ENCODE data around the gene ZDHHC20.

ZDHHC20 gene

GRCh38 chr13:21360463-21360862 is 98.6 kb downstream of the ZDHHC20 start:
- DNase-seq = no peak

DNA sequence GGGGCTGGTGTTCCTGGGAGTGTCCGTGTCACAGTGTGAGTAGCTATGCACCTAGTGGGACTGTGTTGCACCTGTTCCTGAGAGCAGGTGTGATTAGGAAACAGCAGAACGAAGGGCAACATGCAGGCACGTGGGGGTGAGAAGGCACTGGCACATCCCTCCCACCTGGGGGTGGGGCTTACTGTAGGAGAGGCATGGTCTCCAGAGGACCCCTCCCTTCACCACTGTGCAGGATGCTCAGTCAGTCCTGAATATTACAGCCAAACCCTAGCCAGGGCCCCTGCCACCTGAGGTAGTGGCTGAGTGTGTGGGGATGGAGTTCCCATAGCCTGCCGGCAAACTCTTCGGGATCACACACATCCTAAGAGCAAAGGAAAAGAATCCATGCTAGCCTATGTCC is 99.2 kb downstream of the ZDHHC20 start:
- DNase-seq = no peak

- no peak for DNase-seq
Observed at GRCh38 chr13:21355304-21355703, 103.8 kb downstream of the ZDHHC20 start.

GRCh38 chr13:21354721-21355120 is 104.4 kb downstream of the ZDHHC20 start:
- no peak for DNase-seq

- no peak for DNase-seq
Observed at GRCh38 chr13:21348488-21349120, 110.5 kb downstream of the ZDHHC20 start.

- no peak for DNase-seq
Observed at GRCh38 chr13:21347753-21348318, 111.3 kb downstream of the ZDHHC20 start.

GRCh38 chr13:21344662-21345176 is 114.4 kb downstream of the ZDHHC20 start:
- no peak for DNase-seq

GRCh38 chr13:21343659-21344058 is 115.4 kb downstream of the ZDHHC20 start:
- no peak for DNase-seq

DNA sequence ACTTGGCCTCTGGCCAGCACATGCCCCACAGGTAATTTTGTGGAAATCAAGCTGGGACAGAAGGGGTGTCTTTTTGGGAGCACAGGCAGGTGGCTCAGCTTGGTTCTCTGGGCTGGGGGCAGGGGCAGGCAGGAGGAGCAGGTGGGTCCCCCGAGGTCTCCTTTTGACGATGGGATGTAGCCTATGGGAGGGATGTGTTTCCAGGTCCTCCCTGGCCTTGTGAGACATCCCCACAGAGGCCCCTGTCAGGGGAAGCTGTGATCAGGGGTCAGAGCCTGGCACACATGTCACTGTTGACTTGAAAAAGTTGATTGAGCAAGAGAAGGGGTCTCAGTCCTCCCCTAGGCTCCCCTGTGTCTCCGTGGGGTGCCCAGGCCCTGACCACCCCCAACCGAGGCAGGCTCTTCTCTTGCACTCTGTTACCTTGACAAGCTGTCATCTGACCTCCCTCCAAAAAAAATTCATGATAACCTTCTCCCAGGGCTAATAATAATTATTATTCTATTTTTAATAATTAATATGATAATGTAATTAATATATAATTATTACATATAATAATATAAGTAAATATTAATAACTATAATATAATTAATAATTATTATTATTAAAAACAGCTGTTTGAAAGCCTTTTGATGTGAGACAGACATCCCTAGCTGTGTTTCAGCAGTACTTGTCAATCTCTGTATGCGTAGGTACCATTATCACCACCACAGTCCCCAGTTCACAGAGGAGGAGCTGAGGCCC is 116.2 kb downstream of the ZDHHC20 start:
- no peak for DNase-seq

- DNase-seq = no peak
Observed at GRCh38 chr13:21341637-21342422, 117.3 kb downstream of the ZDHHC20 start.

GRCh38 chr13:21338639-21339278 is 120.3 kb downstream of the ZDHHC20 start:
- no peak for DNase-seq

DNA sequence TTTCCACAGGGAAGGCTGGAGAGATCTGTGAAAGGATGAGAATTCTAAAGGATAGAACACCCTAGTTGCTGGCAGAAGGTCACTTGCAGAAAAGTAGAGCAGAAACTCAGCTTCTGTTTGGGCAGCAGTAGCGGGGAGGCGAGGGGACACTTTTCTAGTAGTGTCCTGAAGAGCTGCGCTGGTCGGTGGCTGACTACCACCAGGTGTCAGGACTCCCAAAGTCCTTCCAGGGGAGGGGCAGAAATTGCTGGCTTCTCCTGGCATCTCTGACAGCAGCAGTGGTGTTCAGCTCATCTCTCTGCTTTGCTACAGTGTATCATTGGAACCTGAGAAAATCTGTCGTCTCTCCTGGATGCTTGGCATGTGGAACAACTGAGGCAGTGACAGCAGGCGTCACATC is 120.9 kb downstream of the ZDHHC20 start:
- no peak for DNase-seq

DNA sequence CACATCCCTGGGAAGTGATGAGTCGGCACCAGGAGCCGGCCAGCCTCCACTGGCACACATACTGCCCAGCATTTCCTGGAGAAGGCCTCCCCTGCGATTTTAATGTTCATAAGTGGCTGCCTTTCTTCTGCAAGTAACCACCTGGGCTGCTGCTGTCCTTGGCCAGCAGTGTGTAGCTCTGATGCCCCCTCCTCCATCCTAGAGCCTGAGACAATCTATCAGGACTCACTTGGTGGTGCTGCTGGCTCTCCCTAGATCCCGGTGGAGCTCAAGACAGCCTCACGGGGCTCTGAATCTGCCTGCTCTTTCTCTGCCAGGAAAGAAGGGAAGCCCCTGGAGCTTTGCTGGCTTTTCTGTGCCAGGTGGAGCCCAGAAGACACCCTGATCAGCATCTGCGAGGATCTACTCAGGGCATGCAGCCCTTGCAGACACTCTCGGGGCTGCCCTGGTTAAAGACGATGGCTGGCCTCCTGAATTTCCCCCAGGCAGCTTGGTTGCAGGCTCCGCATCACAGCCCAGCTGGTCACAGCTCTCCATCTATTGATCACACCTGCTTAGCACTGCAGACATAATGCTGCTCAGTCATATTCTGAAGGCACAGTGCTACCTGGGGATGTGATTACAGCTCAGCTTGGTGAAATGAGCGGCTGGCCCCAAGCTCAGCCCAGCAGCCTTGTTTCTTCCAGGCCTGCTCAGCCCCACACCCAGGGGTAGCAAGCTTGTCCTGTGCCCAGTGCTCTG is 122.3 kb downstream of the ZDHHC20 start:
- DNase-seq = no peak

DNA sequence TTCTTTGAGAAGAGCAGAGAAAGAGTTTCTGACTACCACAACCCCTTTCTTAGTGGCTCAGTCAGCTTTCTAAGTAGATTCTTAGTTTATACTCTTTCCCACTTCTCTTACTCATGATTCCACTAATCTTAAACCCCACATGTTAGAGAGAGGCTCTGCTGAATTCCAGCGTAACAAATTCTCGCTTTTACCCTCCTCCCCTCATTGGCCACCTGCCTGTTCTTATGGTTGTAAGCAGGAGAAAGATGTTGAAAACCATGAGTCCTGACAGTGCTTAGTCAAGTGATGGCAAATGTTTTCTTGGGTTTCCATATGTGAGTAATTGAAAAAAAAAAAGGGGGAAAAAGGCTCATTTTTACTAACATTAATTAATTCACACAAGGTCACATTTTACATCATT is 125.9 kb downstream of the ZDHHC20 start:
- DNase-seq = no peak

DNA sequence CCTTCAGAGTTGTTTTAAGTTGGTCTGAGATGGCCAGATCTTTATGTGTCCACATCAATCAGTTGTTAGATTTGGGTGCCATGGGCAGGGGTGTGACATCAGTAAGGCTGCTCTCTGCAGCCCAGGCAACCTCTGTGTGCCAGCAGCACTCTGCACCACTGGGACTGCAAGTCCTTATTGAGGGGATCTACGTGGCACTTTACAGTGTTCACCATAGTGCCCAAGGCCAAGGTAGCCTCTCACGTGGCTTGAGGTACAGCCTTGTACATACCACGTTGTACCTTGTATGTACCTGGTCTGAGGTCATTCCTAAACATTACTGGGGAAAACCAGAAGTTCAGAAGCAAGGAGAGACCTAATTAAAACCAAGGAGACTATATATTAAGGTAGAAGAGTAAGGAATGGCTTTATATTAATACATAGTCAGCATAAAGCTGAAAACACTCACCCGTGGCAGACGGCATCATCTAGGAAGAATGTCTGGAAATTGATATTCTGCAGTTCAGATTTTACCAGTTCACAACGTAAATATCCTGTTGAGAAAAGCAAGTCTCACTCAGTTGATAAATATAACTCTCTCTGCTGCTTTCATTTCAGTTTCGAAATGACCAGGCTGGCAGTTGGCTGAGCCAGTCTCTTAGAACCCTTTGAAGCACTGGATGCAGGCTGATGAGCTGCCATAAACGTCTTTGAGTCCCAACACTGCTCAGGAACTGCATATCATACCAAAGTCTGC is 128.8 kb downstream of the ZDHHC20 start:
- no peak for DNase-seq

GRCh38 chr13:21328836-21329477 is 130.1 kb downstream of the ZDHHC20 start:
- no peak for DNase-seq

DNA sequence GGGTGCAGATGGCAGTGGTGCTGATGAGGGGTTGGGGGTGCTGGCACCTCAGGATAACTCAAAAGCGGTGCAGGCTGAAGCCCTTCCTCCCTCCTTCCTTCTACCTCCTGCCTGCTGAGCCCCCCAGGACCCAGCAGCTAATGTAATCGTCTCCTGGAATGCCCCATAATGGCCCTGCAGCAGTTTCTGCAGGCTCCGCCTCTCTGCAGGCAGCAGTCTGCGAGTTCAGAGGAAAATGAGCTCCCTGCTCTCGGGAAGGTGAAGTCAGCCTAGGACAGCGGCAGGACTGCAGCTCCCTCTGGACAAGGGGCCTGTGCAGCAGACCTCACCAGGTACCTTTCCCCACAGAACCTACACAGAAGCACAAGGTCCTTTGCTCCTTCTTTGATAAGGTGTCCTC is 130.9 kb downstream of the ZDHHC20 start:
- DNase-seq = no peak

DNA sequence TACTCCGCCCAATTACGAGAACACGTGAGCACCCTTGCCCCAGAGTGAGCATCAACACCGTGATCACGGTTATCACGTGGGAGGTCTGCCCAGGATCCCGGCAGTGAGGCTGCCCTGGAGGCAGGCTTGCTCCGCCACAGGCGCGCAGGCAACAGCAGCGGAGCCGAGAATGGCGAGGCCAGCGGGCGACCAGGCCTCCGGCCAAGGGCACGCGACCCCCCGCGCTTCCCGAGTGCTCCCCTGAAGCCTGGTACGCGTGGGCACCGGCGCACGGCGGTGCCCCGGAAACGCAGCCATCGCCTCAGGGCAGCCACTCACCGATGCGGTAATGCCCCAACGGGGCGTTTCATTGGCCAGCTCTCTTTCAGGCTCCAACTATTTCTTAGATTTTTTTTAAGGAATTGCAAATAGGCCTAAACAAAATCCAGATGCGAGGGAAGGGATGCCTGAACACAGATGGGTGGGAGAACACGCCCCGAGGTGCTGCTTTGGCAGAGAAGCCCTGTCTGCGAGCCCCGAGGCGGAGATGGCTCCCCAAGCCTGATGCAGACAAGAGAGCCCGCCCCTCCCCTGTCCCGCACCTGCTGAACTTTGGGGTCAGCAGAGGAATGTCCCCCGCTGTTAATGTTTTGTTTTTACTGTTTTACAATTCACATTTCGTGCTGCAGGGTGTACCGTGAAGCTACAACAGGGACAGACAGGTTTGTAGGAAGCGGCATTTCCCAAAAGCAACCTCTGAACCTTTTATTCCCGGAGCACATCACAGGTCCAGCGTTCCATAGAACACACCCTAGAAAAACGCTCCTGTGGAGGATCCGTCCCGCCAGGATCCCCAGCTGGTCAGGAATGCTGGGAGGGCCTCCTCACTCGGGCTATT is 132.7 kb downstream of the ZDHHC20 start:
- DNase-seq = no peak

GRCh38 chr13:21324803-21325202 is 134.3 kb downstream of the ZDHHC20 start:
- no peak for DNase-seq

DNA sequence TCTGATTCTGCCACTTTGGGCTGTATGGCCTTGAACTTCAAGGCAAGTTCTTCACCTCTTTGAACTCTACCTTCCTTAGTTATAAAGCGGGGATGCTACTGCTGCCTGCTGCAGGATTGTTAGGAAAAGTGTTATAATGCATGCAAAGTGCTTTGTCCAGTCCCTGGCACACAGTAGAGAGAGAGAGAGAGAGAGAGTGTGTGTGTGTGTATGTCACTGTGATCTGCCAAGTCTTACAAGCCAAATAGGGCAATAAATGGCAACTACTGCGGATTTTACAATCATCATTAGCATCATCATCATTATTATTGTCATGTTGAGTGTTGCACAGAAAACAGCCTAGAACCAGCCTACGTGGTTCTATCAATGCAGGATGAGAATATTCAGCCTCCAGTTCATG is 136.1 kb downstream of the ZDHHC20 start:
- no peak for DNase-seq
